GM11168 (cell line): ENCODE data around the gene SOX6.
"Not testable (repeated sequence)": the region's sequence is repeated elsewhere in the genome, so short reads cannot be mapped to it uniquely, and the experiment has no call there.

Experiments used
- in situ Hi-C: fragments of 300-500 bp; cut with MboI; formaldehyde crosslinking; loops from one replicate; pipeline ENCODE4 v1.12.0; 2022; ENCODE audit warnings: low sequenced_read_pairs; ENCODE audit not compliant: unreplicated experiment

The SOX6 gene

DNA sequence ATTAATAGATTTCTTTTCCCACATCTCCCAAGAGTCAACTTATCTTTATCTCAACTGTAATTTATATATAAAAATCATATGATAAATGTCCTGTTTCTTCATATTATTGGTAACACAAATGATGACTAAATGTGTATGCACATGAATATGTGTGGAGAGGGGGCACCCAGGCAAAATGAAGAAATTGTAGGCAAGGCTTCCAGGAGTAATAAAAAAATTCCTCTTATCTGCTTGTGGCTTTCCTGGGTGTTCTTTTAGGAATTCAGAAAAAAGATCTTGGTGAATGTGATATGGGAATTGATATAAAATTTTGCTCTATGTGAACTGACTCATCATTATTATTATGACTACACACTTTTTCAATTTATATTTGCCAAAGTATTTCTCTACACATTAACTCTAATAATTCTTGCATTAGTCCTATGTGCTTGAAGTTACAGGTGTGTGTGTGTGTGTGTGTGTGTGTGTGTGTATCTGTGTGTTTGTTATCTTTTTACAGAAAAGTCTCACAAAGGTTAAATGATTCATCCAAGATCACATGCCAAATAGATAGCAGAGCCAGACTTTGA is 197.8 kb downstream of the SOX6 start:
- in situ Hi-C loops: no loop called here

DNA sequence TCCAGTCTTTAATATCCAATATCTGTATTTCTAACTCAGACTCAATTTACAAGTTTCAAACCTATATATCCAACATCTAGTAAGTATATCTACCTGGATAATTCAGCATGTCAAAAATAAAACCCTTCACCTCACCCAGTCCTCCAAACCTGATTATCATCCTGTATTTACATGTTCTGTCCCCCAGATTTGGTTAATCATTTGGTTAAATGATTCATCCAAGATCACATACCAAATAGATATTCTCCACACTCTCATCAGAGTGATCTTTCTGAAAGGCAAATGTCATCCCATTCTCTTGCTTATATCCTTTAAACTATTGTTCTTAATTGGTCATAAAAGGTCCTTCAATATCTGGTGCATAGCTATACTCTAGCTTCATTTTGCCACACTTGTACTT is 199.0 kb downstream of the SOX6 start:
- in situ Hi-C loops: no loop called here

DNA sequence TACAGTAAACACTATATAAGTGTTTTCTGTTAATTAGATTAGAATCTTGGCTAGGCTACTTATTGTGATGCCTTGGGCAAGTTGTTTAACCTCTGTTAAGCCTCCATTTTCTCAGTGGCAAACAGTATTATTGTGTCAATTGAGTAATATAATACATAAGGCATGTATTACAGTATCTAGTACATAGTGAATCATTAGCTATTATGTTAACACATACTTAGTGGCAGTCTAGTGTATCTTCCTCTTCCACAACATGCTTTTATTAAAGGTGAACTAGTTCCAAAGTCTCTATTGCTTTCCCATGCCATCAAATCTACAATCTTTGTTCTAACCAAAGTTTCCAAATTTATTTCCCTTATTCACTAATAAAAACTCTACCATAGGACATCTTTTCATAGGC is 200.9 kb downstream of the SOX6 start:
- in situ Hi-C loops: no loop called here

DNA sequence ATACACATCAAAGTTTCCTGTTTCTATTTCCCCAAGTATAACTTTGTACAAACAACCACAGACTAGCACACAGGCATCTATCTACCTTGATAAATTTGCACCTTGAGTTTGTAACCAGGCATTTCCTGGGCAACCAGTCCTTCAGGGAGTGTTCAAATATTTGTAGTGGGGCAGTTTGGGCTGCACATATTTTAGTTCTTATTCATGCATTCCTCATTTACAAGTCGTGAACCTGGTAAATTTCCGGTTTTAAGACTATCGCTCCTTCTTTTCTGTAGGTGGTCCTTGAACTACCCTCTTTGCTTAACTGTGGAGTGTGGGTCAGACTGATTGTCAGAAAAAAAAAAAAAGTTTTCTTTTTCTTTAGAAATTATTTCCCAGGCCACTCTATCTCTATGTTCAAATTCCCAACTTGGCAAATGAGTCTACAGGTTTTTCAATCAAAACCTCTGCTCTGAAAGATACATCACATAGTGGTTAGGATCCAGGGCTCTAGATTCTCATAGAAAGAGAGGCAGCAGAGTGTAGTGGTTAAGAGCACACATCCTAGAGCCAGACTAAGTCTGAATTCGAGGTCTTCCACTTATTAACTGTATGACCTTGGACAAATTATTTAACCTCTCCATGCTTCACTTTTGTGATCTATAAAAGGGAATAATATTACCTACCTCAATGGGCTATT is 201.5 kb downstream of the SOX6 start:
- in situ Hi-C loops: no loop called here

DNA sequence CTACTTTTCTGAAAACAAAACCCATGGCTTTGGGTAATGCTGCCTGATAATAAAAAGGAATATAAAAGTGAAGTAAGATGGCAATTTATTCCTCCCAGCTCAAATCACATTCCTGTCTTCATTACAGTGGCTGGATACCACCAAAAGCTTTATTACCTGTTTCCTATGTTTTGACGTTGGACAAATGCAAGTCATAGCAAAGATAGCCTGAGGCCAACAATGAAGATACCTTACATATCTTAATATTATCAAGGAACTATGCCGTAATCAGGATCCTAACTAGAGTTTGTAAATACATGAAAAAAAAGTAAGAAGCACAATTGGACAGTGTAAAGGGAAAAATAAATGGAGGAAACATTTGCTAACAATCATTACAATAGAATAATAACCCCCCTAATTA is 202.4 kb downstream of the SOX6 start:
- in situ Hi-C loops: no loop called here

DNA sequence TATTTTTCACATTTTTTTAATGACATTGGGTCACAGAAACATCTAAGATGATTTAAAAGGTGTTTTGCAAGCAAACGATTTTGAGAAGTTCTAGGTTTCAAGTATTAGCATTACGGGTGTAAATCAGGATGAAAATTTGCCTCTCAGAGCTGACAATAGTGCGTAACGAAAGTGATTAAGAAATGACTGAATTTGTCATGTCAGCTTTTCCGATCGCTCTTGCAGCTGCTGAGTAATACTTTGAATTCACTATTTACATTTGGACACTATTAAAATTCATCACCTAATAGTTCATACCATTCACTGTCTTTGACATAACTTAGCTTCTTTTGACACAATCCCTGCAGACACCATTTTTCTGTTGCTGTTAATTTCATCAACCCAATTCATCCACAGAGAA is 205.2 kb downstream of the SOX6 start:
- in situ Hi-C loops: no loop called here

DNA sequence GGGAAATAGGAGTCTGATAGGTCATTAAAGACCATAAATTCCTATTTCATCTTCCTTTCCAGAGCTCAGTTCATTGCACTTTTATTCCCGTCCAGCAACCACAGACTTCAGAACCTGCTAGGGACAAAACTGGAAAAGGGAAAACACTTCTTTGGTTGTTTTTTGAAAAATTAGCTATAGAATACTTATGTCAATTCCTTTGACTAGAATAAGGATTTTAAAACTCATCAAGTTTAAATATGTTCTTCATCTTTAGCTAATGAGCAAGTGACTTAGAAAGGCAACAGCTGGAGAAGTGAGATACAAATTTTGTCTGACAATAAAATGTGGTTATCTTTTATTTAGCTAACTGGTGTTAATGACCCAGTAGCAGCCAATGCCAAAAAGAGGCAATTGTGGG is 206.9 kb downstream of the SOX6 start:
- in situ Hi-C loops: no loop called here

DNA sequence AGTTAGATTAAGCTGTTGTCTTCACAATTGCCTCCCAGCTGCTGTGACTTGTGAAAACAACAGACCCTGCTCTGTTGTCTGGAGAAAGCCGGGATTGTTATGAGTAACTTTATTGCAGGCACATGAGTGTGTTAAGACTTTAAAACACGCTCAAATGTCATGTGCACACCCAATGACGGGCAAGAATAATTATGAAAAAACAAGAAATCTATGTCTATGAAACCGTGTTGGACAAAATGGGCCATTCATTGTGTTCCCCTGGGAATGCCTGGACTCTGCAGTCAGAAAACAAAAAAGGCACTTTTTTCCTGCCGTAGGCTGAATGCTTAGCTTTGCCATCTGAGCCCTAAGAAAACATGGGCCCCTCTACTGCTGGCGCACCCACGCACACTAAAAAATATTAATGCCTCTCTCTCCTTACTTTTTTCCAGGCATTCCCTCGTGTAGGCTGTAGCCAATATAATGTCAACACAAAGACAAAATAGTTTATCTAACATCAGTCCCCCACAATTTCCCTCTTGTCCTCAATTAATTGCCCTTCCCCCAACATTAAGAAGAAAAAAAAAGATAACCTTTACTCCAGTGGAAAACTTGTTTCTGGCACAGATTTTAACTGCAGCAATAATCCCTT is 207.9 kb downstream of the SOX6 start:
- in situ Hi-C loops: no loop called here

DNA sequence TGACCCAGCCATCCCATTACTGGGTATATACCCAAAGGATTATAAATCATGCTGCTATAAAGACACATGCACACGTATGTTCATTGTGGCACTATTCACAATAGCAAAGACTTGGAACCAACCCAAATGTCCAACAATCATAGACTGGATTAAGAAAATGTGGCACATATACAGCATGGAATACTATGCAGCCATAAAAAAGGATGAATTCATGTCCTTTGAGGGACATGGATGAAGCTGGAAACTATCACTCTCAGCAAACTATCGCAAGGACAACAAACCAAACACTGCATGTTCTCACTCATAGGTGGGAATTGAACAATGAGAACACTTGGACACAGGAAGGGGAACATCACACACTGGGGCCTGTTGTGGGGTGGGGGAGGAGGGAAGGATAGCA is 209.4 kb downstream of the SOX6 start:
- in situ Hi-C loops: not testable (repeated sequence)

DNA sequence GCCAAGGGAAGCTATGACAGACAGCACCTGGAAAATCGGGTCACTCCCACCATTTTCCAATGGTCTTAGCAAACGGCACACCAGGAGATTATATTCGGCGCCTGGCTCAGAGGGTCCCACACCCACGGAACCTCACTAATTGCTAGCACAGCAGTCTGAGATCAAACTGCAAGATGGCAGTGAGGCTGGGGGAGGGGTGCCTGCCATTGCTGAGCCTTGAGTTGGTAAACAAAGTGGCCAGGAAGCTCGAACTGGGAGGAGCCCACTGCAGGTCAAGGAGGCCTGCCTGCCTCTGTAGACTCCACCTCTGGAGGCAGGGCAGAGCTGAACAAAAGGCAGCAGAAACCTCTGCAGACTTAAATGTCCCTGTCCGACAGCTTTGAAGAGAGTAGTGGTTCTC is 214.7 kb downstream of the SOX6 start:
- in situ Hi-C loops: not testable (repeated sequence)

DNA sequence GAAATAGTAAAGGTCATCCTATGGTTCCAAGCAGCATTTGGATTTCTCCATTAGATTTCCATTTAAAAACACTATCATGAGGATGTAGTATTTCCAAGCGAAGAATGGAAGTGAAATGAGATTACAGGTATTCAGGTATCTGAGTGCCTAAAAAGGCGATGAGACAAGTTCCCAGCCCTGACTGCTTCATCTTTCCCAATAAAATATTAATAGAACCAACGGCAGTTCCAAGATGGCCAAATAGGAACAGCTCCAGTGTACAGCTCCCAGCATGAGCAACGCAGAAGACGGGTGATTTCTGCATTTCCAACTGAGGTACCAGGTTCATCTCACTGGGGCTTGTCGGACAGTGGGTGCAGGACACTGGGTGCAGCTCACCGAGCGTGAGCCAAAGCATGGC is 215.2 kb downstream of the SOX6 start:
- in situ Hi-C loops: not testable (repeated sequence)

DNA sequence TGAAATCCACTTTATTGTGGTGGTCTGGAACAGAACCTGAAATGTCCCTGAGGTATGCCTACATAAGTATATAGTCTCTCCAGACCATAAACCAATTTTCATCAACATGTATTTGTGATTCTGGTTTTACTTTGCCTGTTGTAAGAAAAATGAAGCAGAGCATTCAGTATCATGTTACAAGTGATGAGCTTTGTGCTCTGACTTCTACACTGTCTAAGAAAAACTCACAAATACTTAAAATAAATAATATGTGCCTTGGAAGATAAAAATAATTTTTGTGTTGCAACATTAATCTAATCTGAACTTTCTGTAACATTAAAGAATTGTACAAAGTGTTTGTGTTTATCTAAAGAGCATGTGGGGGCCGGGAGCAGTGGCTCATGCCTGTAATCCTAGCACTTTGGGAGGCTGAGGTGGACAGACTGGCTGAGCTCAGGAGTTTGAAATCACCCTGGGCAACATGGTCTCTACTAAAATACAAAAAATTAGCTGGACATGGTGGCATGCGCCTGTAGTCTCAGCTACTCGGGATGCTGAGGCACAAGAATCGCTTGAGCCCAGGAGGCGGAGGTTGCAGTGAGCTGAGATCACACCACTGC is 219.5 kb downstream of the SOX6 start:
- in situ Hi-C loops: no loop called here

DNA sequence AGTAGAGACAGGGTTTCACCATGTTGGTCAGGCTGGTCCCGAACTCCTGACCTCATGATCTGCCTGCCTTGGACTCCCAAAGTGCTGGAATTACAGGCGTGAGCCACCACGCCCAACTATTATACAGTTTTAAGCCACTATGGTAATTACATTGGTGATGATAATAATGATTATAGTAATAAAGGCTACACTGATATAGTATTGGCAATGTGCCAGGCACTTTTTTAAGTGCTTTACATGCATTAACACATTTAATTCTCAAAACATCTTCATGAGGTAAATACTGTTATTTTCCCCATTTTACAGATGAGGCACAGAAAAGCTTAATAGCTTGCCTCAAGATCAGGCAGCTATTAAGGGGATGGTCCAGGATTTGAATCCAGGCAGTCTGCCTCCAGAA is 222.5 kb downstream of the SOX6 start:
- in situ Hi-C loops: no loop called here

DNA sequence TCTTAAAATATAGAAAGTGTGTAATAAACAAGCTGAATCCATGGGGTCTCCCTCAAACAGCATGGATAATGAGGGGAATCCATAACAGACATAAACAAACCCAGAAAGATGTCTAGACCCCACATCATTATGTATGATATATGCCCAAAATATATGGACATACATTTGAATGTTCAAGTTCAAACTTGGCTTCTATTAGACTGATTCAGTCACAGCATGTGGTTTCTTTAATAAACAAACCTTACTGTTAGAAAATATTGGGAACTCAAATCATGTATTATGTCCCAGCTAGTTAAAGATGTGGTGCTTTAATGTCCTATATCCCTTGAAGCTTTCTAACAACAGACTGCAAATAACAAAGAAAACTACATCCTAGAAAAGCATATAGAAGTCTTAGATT is 228.6 kb downstream of the SOX6 start:
- in situ Hi-C loops: no loop called here

DNA sequence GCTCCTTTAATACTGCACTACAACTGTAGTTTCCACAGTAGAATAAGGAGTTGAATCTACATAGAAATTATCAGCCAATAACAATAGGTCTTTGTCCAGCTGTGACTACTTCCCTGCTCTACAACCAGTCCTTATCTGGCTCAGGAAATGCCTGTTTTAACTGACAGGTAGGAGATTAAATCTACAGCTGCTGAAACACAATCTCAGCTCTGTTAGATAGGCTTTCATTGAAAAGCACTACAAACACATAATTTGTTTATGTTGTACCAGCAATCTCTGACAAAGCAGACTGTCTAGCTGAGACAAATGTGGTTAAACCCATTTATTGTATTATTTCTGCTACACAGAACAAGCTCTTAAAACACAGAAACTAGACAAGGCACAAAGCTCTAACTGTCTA is 230.0 kb downstream of the SOX6 start:
- in situ Hi-C loops: no loop called here

DNA sequence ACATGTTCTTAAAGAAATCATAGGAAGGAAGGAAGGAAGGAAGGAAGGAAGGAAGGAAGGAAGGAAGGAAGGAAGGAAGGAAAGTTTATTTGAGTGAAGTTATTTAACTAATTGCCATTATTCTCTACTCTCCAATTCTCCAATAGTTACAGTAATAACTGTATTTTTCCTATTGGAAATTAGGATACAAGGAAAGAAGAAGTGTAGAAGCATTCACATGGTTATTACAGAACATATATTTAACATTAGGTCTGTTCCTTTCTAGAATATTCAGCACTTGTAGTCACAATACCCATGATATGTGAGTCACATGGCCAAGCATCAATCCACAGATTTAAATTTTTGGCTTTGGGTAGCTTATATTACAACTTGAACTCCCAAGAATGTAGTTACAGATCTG is 230.6 kb downstream of the SOX6 start:
- in situ Hi-C loops: no loop called here

DNA sequence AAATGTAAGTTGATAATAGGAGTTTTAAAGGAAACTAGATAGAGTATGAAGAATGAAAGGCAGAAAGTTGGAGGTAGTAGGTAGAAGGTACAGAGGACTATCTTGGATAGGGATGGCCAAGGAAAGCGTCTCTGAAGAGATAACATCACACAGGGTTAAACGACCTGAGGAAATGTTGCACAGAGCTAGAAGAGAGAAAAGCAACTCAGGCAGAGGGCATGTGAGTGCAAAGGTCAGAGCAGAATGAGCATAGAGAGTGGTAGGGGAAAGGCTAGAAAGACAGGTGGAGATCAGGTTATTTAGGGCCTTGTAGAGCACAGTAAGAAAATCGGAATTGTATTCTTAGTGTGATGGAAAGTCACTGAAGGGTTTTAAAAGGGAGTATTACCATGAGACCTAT is 232.0 kb downstream of the SOX6 start:
- in situ Hi-C loops: no loop called here

DNA sequence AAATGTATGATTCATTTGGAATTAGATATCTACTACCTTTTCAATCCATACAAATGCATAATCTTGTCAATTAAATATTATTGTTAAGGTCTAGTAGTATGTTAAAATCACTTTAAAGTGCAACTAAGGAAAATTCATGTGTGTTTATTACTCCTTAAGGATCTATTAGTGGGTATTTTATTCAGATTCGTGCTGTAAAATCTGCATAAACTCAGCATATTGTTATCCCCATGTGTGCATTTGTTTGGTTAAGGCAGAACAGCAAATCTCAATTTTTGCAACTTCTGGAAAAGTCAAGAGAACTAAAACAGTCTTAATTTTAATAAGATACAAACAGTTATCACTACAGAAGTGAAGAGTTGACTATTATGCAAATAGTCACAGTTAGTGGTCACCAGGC is 234.5 kb downstream of the SOX6 start:
- in situ Hi-C loops: no loop called here

DNA sequence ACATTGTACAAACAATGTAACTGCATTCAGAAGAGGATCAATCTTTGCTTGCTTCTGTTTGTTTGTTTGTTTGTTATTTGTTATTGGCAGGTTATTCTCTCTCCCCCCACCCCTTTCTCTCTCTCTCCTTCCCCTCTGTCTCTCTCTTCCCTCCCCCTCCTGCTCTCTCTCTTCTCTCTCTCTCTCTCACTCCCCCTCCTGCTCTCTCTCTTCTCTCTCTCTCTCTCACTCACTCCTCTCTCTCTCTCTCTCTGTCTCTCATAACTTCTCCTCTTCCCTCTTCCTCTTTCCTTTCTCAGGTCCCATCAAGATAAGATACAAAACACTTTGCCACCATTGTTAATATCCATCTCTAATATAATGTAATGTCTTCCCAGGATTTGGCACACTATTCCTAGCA is 236.3 kb downstream of the SOX6 start:
- in situ Hi-C loops: no loop called here

DNA sequence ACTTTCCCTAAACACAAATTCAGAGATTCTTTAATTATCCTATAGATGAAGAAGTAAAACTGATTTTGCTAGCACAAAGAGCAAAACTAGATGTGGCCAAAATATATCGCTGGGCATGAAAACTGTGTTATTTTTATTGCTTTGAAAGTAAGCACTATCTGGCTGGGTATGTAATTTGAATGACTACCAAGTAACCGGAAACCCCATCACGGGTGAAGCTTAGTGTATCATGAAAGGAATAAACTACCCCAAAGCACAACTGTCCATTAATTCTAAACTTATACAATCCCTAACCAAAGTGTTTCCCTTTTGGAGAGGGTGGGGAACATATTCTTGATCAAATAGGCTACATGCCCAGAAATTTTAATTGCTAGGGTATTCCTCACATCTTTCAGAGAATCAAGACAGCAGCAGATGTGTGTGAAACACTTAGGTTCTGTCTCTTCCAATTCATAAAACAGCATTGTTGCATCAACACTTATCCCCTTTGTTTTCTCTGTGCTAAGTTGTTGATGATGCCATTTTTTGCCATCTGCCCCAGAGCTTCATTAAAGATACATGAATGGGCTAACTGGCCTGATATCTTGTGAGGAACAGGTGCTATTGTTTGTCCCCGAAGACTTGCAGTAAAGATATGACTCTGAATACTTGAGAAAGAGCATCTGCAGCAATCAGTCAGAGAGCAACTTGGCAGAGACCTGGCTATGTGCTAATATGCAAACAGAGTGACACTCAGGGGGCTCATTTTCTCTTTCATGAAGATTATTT is 238.2 kb downstream of the SOX6 start:
- in situ Hi-C loops: no loop called here
